ENCODE results near the gene POMT2.

- TF ChIP-seq EZH2 (IDR thresholded peaks at IDR 0.05; ENCODE audit: low read length, missing control alignments): no peak
- TF ChIP-seq CTCF (conservative IDR thresholded peaks at IDR 0.05 in 1 of 2, IDR thresholded peaks at IDR 0.05 in 1 of 2; ENCODE audit: low read depth in 1 of 2, low read length in 2 of 2): no peak
Observed at GRCh38 chr14:77356899-77357298, 36.2 kb upstream of the POMT2 start.
